Measurements from ENCODE around the gene ALG14.

ALG14 gene

DNA sequence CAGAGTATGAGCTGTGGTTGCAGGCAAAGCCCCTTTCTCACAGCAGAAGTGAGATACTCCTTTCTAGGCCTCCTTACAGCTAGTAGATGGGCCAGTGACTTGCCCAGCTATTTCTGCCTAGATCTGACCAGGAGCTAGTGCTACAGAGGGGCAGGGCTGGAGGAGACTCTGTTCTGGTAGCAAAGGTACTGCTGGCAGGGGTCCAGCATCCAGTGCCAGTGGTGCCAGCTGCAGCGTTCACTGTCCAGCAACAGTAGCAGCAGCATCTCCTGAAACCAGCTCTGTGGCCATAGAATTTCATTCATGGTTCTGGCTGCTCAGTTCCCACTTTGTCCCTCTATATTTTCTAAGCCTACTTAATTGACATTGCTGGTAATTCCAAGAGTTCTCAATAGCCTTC lies 83.4 kb downstream of the ALG14 start:
- no peak for DNase-seq
- Histone ChIP-seq H3K4me3 (ENCODE audit: insufficient read depth, low read depth, low read length, poor library complexity, severe bottlenecking) (no peak overlapping the region), H3K9me3 (ENCODE audit: control insufficient read depth, low read length) (no peaks in the 10 kb centered on the region), H3K27ac (ENCODE audit: insufficient read depth, low read length, poor library complexity, severe bottlenecking) (no peak overlapping the region), H3K36me3 (ENCODE audit: control insufficient read depth, insufficient read depth, low read length) (no peaks in the 10 kb centered on the region), H3K4me1 (ENCODE audit: control insufficient read depth, insufficient read depth, low read length, poor library complexity, severe bottlenecking) (no peaks in the 10 kb centered on the region), H3K27me3 (replicated peaks; ENCODE audit: control insufficient read depth, insufficient read depth, low read length, poor library complexity, severe bottlenecking) (no peaks in the 10 kb centered on the region)

DNA sequence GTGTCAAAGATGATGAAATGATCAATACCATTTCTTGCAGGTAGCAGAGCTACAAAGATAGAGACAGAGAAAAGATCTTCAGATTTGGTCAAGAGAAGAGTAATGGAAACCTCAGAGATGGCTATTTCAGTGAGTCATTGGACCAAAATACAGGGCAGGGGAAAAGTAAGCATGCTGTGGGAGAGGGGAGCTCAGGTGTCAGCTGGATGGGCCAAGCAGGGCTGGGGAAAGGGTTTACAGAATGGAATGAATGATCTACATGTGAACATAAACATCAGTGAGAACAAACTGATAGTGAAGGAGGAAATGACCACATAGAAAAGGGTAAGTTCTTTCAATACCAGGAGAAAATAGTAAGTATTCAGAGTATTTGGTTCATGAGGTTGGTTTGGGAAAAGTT lies 84.4 kb downstream of the ALG14 start:
- H3K27ac ChIP-seq (ENCODE audit: insufficient read depth, low read length, poor library complexity, severe bottlenecking) = no peak overlapping the region
- H3K36me3 ChIP-seq (ENCODE audit: control insufficient read depth, insufficient read depth, low read length) = no peaks in the 10 kb centered on the region
- no peaks in the 10 kb centered on the region for H3K4me1 ChIP-seq (ENCODE audit: control insufficient read depth, insufficient read depth, low read length, poor library complexity, severe bottlenecking)
- no peaks in the 10 kb centered on the region for H3K9me3 ChIP-seq (ENCODE audit: control insufficient read depth, low read length)
- DNase-seq = no peak
- H3K27me3 ChIP-seq (replicated peaks; ENCODE audit: control insufficient read depth, insufficient read depth, low read length, poor library complexity, severe bottlenecking) = no peaks in the 10 kb centered on the region
- H3K4me3 ChIP-seq (ENCODE audit: insufficient read depth, low read depth, low read length, poor library complexity, severe bottlenecking) = no peak overlapping the region

DNA sequence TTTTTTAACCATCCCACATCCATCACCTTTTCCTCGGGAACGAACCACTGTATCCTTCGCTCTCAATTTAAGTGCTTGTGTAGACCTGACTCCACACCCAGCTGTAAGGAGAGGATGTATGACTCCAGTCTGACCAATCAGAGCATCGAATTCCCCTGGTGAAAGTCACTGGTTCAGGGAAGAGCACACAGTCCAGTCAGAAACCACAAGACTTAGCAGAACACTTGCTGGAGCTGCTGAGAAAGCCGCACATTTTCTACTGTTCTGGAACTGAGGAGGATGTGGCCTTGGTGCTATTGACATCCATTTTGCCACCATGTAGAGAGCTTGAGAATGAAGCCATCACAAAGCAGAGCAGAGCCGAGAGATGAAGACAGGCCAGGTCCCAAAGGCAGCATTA lies 86.0 kb downstream of the ALG14 start:
- H3K27me3 ChIP-seq (replicated peaks; ENCODE audit: control insufficient read depth, insufficient read depth, low read length, poor library complexity, severe bottlenecking) = no peaks in the 10 kb centered on the region
- DNase-seq = no peak
- no peak overlapping the region for H3K4me3 ChIP-seq (ENCODE audit: insufficient read depth, low read depth, low read length, poor library complexity, severe bottlenecking)
- no peak overlapping the region for H3K27ac ChIP-seq (ENCODE audit: insufficient read depth, low read length, poor library complexity, severe bottlenecking)
- H3K36me3 ChIP-seq (ENCODE audit: control insufficient read depth, insufficient read depth, low read length) = no peaks in the 10 kb centered on the region
- H3K9me3 ChIP-seq (ENCODE audit: control insufficient read depth, low read length) = no peaks in the 10 kb centered on the region
- no peaks in the 10 kb centered on the region for H3K4me1 ChIP-seq (ENCODE audit: control insufficient read depth, insufficient read depth, low read length, poor library complexity, severe bottlenecking)

DNA sequence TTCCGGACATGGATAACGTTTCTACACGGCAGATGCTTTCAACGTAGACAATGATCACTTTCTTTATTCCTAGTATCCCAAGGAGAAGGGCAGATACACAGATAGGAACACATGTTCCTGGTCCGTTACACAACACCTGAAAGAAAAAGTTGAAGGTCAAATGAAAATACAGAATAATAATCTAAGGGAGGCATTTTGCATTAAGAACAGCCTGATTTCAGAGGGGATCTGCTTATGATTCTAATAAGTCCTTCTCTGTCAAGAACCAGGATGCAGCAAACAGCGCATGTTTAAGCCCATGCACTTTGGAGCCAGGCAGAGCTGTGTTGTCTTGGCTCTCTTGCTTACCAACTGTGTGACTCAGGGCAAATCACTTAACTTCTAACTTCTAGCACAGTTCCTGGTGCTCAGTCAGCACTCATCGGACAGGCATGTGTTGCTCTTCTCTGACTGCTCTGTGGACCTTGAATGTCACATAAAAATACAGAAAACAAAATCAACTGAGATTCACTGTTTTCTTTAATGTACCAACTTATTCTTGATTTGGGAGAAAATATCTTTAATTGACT lies 89.5 kb downstream of the ALG14 start:
- Histone ChIP-seq H3K27me3 (replicated peaks; ENCODE audit: control insufficient read depth, insufficient read depth, low read length, poor library complexity, severe bottlenecking) (no peaks in the 10 kb centered on the region), H3K36me3 (ENCODE audit: control insufficient read depth, insufficient read depth, low read length) (no peaks in the 10 kb centered on the region), H3K9me3 (ENCODE audit: control insufficient read depth, low read length) (no peaks in the 10 kb centered on the region), H3K27ac (ENCODE audit: insufficient read depth, low read length, poor library complexity, severe bottlenecking) (no peak overlapping the region), H3K4me3 (ENCODE audit: insufficient read depth, low read depth, low read length, poor library complexity, severe bottlenecking) (no peak overlapping the region), H3K4me1 (ENCODE audit: control insufficient read depth, insufficient read depth, low read length, poor library complexity, severe bottlenecking) (no peaks in the 10 kb centered on the region)
- DNase-seq = no peak

DNA sequence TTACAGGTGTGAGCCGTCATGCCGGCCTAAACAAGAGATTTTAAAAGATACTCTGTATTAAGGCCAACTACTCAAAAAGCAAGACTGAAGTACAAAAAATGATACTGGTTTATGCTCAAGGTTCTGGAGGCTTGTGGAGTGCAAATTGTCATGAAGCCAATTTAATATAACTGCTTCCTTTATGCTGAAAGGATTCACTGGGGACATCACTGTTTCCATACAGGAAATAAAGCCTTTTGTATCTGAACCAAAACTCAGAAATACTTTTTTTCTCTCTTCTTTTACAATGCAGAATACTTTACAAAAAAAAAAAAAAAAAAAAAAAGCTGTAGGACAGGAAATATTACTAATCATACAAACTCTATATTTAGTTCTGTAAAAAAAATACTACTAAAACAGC lies 90.4 kb downstream of the ALG14 start:
- H3K36me3 ChIP-seq (ENCODE audit: control insufficient read depth, insufficient read depth, low read length) = no peaks in the 10 kb centered on the region
- DNase-seq = no peak
- no peak overlapping the region for H3K4me3 ChIP-seq (ENCODE audit: insufficient read depth, low read depth, low read length, poor library complexity, severe bottlenecking)
- no peaks in the 10 kb centered on the region for H3K4me1 ChIP-seq (ENCODE audit: control insufficient read depth, insufficient read depth, low read length, poor library complexity, severe bottlenecking)
- H3K27ac ChIP-seq (ENCODE audit: insufficient read depth, low read length, poor library complexity, severe bottlenecking) = no peak overlapping the region
- H3K9me3 ChIP-seq (ENCODE audit: control insufficient read depth, low read length) = no peaks in the 10 kb centered on the region
- H3K27me3 ChIP-seq (replicated peaks; ENCODE audit: control insufficient read depth, insufficient read depth, low read length, poor library complexity, severe bottlenecking) = no peaks in the 10 kb centered on the region

DNA sequence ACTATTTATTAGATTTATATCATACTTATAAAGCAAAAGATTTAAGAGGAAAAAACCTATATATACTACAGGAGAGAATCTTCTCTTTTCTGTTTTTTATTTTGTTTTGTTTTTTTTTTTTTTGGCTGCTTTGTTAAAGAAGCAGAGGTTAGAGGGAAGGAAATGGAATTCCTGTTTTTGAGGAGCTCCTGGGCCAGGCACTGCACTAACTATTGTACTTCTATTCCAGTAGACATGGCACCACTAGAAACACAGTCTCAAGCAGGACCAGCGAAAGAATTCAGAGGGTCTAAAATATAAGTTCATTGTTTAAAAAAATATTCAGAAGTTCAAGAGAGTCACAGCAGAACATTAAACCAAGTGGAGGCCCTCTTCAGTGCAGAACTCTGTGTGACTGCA lies 91.2 kb downstream of the ALG14 start:
- DNase-seq = no peak
- Histone ChIP-seq H3K9me3 (ENCODE audit: control insufficient read depth, low read length) (no peaks in the 10 kb centered on the region), H3K4me1 (ENCODE audit: control insufficient read depth, insufficient read depth, low read length, poor library complexity, severe bottlenecking) (no peaks in the 10 kb centered on the region), H3K4me3 (ENCODE audit: insufficient read depth, low read depth, low read length, poor library complexity, severe bottlenecking) (no peak overlapping the region), H3K27me3 (replicated peaks; ENCODE audit: control insufficient read depth, insufficient read depth, low read length, poor library complexity, severe bottlenecking) (no peaks in the 10 kb centered on the region), H3K36me3 (ENCODE audit: control insufficient read depth, insufficient read depth, low read length) (no peaks in the 10 kb centered on the region), H3K27ac (ENCODE audit: insufficient read depth, low read length, poor library complexity, severe bottlenecking) (no peak overlapping the region)

DNA sequence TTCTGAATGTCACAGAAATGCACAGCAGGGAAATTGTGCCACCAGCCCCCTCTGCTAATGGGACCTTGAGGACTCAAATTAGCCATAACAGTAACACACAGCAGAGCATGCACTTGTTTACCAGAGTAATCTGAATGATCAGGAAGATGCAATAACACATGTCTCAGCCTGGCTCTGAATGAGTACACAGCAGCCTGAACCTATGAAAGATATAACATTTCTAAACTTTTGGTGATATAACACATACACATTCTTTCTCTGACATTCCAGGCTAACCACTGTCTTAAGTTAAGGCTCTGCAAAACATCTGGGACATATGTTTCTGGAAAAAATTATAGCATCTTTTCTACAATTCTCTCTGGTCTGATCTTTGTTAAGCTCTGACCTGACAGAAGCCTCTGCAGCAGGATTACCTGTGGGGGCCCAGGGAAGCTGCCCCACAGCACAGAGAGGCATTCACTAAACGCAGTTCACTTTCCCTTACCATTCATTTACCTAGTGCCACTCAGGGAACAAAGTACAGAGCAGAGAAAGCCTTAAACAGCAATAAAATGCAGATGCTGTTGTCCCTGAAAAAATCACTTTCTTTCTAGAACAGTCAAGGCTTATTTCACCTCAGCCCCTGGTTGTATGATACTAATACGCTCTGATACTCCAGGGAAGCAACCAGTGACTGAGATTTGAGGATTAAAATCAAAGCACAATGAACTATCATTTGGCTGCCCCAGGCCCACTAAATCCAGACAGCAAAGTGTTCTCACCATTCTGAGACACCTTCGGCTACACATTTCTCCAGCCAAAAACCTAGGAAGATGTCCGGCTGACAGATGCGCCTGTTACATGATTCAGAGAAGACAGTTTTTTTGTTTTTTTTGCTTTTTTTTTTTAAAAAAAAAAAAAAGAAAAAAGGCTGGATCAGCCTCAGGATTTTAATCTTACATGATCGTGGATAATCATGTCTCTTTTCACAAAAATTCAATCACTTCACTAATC lies 91.9 kb downstream of the ALG14 start:
- no peaks in the 10 kb centered on the region for H3K36me3 ChIP-seq (ENCODE audit: control insufficient read depth, insufficient read depth, low read length)
- H3K27ac ChIP-seq (ENCODE audit: insufficient read depth, low read length, poor library complexity, severe bottlenecking) = no peak overlapping the region
- no peaks in the 10 kb centered on the region for H3K9me3 ChIP-seq (ENCODE audit: control insufficient read depth, low read length)
- no peak overlapping the region for H3K4me3 ChIP-seq (ENCODE audit: insufficient read depth, low read depth, low read length, poor library complexity, severe bottlenecking)
- H3K27me3 ChIP-seq (replicated peaks; ENCODE audit: control insufficient read depth, insufficient read depth, low read length, poor library complexity, severe bottlenecking) = no peaks in the 10 kb centered on the region
- no peak for DNase-seq
- no peaks in the 10 kb centered on the region for H3K4me1 ChIP-seq (ENCODE audit: control insufficient read depth, insufficient read depth, low read length, poor library complexity, severe bottlenecking)

DNA sequence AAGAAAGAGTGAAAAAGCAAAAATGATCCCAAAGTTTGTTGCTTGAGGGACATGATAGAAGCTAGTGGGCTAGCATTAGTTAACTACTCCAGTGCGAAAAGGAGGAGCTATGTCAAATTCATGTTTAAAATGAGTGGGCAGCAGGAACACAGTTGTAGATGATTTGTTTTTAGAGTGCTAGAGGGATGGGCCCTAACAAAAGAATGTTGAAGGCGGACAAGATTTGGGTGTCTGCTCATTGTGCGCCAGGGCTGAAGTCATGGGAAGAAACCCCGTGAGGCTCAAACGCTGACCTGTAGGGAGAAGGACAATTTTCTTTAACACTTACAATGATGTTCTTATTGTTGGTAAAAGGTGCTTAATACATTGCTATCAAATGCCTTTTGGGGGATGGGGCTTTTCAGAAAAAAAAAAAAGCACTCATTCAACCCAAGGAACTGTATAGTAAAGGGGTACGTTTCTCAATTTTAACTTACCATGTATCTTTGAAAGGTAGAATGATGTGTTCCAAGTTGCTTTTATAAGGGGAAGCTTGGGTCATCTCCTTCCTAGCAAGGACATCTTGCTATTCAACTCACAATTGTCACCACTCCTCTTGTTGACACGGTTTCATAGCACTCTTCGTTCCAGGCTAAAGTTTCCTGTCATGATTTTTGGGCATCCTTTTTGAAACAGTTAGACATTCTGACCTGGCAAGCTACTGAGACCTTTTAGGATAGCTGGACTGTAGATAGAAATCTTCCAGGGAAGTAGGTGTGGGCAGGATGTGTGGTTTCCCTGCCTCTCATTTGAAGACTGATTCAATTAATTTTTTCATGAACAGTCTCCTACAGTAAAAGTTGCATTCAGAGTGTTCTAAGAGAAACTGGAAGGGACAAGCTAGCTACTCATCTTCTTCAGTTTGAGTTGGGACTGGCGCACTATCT lies 92.8 kb downstream of the ALG14 start:
- no peak for DNase-seq
- Histone ChIP-seq H3K36me3 (ENCODE audit: control insufficient read depth, insufficient read depth, low read length) (no peaks in the 10 kb centered on the region), H3K9me3 (ENCODE audit: control insufficient read depth, low read length) (no peaks in the 10 kb centered on the region), H3K27me3 (replicated peaks; ENCODE audit: control insufficient read depth, insufficient read depth, low read length, poor library complexity, severe bottlenecking) (no peaks in the 10 kb centered on the region), H3K4me3 (ENCODE audit: insufficient read depth, low read depth, low read length, poor library complexity, severe bottlenecking) (no peak overlapping the region), H3K4me1 (ENCODE audit: control insufficient read depth, insufficient read depth, low read length, poor library complexity, severe bottlenecking) (no peaks in the 10 kb centered on the region), H3K27ac (ENCODE audit: insufficient read depth, low read length, poor library complexity, severe bottlenecking) (no peak overlapping the region)

DNA sequence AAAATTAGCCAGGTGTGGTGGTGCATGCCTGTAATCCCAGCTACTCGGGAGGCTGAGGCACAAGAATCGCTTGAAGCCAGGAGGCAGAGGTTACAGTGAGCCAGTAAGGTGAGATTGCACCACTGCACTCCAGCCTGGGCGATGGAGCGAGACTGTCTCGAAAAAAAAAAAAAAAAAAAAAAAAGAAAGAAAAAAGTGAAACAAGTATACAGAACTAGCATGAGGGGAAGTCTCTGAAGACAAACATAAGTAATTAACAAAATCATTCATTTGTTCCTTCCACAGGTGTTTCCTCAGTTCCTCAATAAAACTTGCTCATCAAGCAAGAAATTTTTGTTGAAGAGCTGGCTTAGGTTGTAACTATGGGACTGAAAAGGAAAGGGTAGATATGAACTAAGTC lies 93.6 kb downstream of the ALG14 start:
- no peaks in the 10 kb centered on the region for H3K9me3 ChIP-seq (ENCODE audit: control insufficient read depth, low read length)
- no peak overlapping the region for H3K4me3 ChIP-seq (ENCODE audit: insufficient read depth, low read depth, low read length, poor library complexity, severe bottlenecking)
- H3K27me3 ChIP-seq (replicated peaks; ENCODE audit: control insufficient read depth, insufficient read depth, low read length, poor library complexity, severe bottlenecking) = no peaks in the 10 kb centered on the region
- H3K36me3 ChIP-seq (ENCODE audit: control insufficient read depth, insufficient read depth, low read length) = no peaks in the 10 kb centered on the region
- H3K4me1 ChIP-seq (ENCODE audit: control insufficient read depth, insufficient read depth, low read length, poor library complexity, severe bottlenecking) = no peaks in the 10 kb centered on the region
- H3K27ac ChIP-seq (ENCODE audit: insufficient read depth, low read length, poor library complexity, severe bottlenecking) = no peak overlapping the region
- no peak for DNase-seq
